Large intestine (tissue), 3 donors: ENCODE measurements around the gene ZFX. TPM values are rescaled to one million over a fixed set of nuclear protein-coding genes. Genes with fewer than 3 reads are reported as not detected.
A peak's percentile ranks its signal among the peaks of the same experiment; 100 is the strongest.
"Not testable (repeated sequence)": the region's sequence is repeated elsewhere in the genome, so short reads cannot be mapped to it uniquely, and the experiment has no call there.

Experiments
- DNase-seq, 2 donors: peaks; one replicate each; pipeline versions ENCODE4 v3.0.0 to v3.0.0-alpha.2; 2013
- H3K27ac ChIP-seq: one replicate; pipeline ENCODE4 v1.5.1; 2013; ENCODE audit warnings: low read length
- H3K27me3 ChIP-seq: 2 replicates; pipeline ENCODE4 v1.6.1; 2013; ENCODE audit warnings: low read length; ENCODE audit not compliant: control insufficient read depth, insufficient read depth
- H3K36me3 ChIP-seq: 2 replicates; pipeline ENCODE4 v1.6.1; 2013; ENCODE audit warnings: low read length; ENCODE audit not compliant: control insufficient read depth, insufficient read depth
- H3K4me1 ChIP-seq: one replicate; pipeline ENCODE4 v1.6.1; 2013; ENCODE audit warnings: low read length; ENCODE audit not compliant: control insufficient read depth, insufficient read depth
- H3K4me3 ChIP-seq: one replicate; pipeline ENCODE4 v1.5.1; 2013; ENCODE audit warnings: low read length
- H3K9me3 ChIP-seq: one replicate; pipeline ENCODE4 v1.6.1; 2013; ENCODE audit warnings: mild to moderate bottlenecking, low read depth, low read length, moderate library complexity; ENCODE audit not compliant: control insufficient read depth
- WGBS: methylation state at CpG from one replicate; pipeline ENCODE4 v1.1.5; 2013; ENCODE audit warnings: low lambda C conversion rate; ENCODE audit not compliant: insufficient coverage; 5-methylcytosine and 5-hydroxymethylcytosine counted together
- polyA plus RNA-seq: library from polyadenylated mRNA; unstranded; fragments of 120-200 nt; gene quantifications from one replicate; pipeline ENCODE4 v1.2.1, GENCODE V29; 2013

Gene ZFX
- polyA plus RNA-seq, 1 donor, result 20.7 TPM

DNA sequence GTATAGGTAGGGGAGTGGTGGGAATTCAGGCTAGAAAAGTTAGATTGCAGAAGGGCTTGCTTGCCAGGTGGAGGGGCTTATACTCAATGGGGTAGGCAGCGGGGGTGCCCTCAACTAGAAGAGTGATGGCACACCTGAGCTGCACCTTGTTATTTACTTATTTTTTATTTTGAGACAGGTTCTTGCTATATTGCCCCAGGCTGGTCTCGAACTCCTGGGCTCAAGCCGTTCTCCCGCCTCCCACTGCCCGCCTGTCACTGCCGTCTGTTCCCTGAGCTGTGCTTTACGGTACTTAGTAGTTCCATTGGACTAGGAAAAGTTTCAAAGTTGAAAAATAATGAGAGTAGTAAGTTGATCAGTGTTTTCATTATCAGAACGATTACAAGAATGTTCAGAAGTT lies 2.0 kb downstream of the ZFX start:
- H3K36me3 ChIP-seq, result no peaks in the 10 kb centered on the region
- peak overlapping the region; percentile 94 for H3K27ac ChIP-seq
- no CpG with 5 or more reads among the region's 8 CpGs for WGBS
- no peak for DNase-seq
- H3K4me3 ChIP-seq, result peak overlapping the region; percentile 85
- peaks cover 6% of the 10 kb centered on the region for H3K4me1 ChIP-seq
- H3K27me3 ChIP-seq, result no peaks in the 10 kb centered on the region
- H3K9me3 ChIP-seq, result no peaks in the 10 kb centered on the region

DNA sequence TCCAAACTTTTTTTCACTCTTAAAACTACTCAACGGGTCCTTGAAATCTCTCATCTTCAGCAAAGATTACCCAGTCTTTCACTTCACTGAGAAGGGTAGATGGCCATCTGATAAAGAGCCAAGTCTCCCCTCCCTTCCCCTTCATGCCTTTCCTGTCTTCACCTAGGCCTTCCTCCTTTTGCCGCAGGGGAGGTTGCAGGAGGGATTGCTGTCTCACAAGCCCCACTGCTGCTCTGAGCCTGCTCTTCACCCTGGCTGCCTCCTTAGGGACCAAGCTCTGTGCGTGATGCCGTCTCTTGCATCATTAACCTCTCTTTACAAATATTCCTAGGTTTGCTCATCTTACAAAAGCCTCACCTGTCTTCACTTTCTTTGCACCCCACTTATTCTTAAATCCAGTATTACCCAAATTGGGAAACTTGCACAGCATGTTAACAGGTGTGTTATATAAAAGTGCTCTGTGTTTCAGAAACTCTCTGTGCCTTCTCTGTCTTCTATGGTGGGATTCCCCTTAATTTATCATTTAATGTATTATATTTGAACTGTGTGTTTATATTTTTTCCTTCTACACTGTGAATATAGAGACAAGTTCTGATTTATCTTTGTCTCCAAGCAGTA lies 3.8 kb downstream of the ZFX start:
- no peak overlapping the region for H3K4me3 ChIP-seq
- H3K27me3 ChIP-seq, result no peaks in the 10 kb centered on the region
- peaks cover 6% of the 10 kb centered on the region for H3K4me1 ChIP-seq
- no peak for DNase-seq
- no peaks in the 10 kb centered on the region for H3K36me3 ChIP-seq
- no CpG with 5 or more reads among the region's 4 CpGs for WGBS
- no peaks in the 10 kb centered on the region for H3K9me3 ChIP-seq
- no peak overlapping the region for H3K27ac ChIP-seq

- no peak for DNase-seq
- Histone ChIP-seq H3K27me3 (no peaks in the 10 kb centered on the region), H3K27ac (no peak overlapping the region), H3K4me3 (no peak overlapping the region), H3K9me3 (no peaks in the 10 kb centered on the region), H3K4me1 (peaks cover 6% of the 10 kb centered on the region), H3K36me3 (no peaks in the 10 kb centered on the region)
- no CpG with 5 or more reads among the region's 2 CpGs for WGBS
Measured at GRCh38 chrX:24153796-24154189, 4.3 kb downstream of the ZFX start.

DNA sequence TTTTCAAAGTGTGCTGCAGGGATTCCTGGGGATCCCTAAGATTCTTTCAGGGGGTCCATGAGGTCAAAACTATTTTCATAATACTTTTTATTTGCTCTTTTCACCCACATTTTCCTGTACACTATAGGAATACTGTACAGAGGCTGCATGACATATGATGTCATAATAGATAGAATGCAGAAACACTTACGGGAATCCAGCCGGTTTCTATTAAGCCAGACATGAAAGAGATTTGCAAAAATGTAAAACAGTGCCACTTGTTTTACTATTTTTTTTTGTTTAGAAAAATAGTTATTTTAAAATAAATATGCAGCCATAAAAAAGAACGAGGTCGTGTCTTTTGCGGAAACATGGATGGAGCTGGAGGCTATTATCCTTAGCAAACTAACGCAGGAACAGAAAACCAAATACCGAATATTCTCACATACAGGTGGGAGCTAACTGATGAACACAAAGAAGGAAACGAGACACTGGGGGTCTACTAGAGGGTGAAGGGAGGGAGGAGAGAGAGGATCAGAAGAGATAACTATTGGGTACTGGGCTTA lies 5.0 kb downstream of the ZFX start:
- Histone ChIP-seq H3K9me3 (no peaks in the 10 kb centered on the region), H3K36me3 (no peaks in the 10 kb centered on the region), H3K27me3 (no peaks in the 10 kb centered on the region), H3K27ac (no peak overlapping the region), H3K4me3 (no peak overlapping the region), H3K4me1 (peaks cover 6% of the 10 kb centered on the region)
- DNase-seq, result no peak
- WGBS, result no CpG with 5 or more reads among the region's 8 CpGs

- not testable (repeated sequence) for H3K4me3 ChIP-seq, H3K9me3 ChIP-seq, H3K36me3 ChIP-seq, DNase-seq, H3K4me1 ChIP-seq, H3K27ac ChIP-seq, H3K27me3 ChIP-seq
- WGBS, result no CpG with 5 or more reads among the region's 7 CpGs
Measured at GRCh38 chrX:24155747-24156146, 6.2 kb downstream of the ZFX start.

- Histone ChIP-seq H3K36me3 (no peaks in the 10 kb centered on the region), H3K4me1 (peaks cover 6% of the 10 kb centered on the region), H3K9me3 (no peaks in the 10 kb centered on the region), H3K27ac (no peak overlapping the region), H3K27me3 (no peaks in the 10 kb centered on the region), H3K4me3 (no peak overlapping the region)
- no CpG with 5 or more reads among the region's 4 CpGs for WGBS
- DNase-seq, result no peak
Measured at GRCh38 chrX:24156177-24156576, 6.6 kb downstream of the ZFX start.

GRCh38 chrX:24158881-24159280 lies 9.4 kb downstream of the ZFX start:
- no peak overlapping the region for H3K4me3 ChIP-seq
- no peaks in the 10 kb centered on the region for H3K9me3 ChIP-seq
- no peaks in the 10 kb centered on the region for H3K36me3 ChIP-seq
- H3K27ac ChIP-seq, result no peak overlapping the region
- no peak for DNase-seq
- H3K27me3 ChIP-seq, result no peaks in the 10 kb centered on the region
- no peaks in the 10 kb centered on the region for H3K4me1 ChIP-seq
- 100% methylated on average over 1 of the region's 4 CpGs for WGBS

- Histone ChIP-seq H3K27me3 (no peaks in the 10 kb centered on the region), H3K9me3 (no peaks in the 10 kb centered on the region), H3K4me1 (peaks cover 6% of the 10 kb centered on the region), H3K4me3 (no peak overlapping the region), H3K27ac (no peak overlapping the region), H3K36me3 (no peaks in the 10 kb centered on the region)
- no CpG with 5 or more reads among the region's 2 CpGs for WGBS
- DNase-seq, result no peak
Measured at GRCh38 chrX:24166078-24166477, 16.5 kb downstream of the ZFX start.

GRCh38 chrX:24167719-24168472 lies 18.4 kb downstream of the ZFX start:
- H3K27me3 ChIP-seq, result no peaks in the 10 kb centered on the region
- H3K4me1 ChIP-seq, result peaks cover 8% of the 10 kb centered on the region
- H3K36me3 ChIP-seq, result peaks cover 2% of the 10 kb centered on the region
- DNase-seq, result no peak
- H3K27ac ChIP-seq, result no peak overlapping the region
- no peaks in the 10 kb centered on the region for H3K9me3 ChIP-seq
- H3K4me3 ChIP-seq, result no peak overlapping the region

- H3K36me3 ChIP-seq, result peaks cover 8% of the 10 kb centered on the region
- DNase-seq, result no peak
- H3K4me1 ChIP-seq, result peaks cover 8% of the 10 kb centered on the region
- no peak overlapping the region for H3K27ac ChIP-seq
- no peaks in the 10 kb centered on the region for H3K27me3 ChIP-seq
- WGBS, result no CpG with 5 or more reads among the region's 5 CpGs
- no peaks in the 10 kb centered on the region for H3K9me3 ChIP-seq
- H3K4me3 ChIP-seq, result no peak overlapping the region
Measured at GRCh38 chrX:24168807-24169206, 19.3 kb downstream of the ZFX start.

DNA sequence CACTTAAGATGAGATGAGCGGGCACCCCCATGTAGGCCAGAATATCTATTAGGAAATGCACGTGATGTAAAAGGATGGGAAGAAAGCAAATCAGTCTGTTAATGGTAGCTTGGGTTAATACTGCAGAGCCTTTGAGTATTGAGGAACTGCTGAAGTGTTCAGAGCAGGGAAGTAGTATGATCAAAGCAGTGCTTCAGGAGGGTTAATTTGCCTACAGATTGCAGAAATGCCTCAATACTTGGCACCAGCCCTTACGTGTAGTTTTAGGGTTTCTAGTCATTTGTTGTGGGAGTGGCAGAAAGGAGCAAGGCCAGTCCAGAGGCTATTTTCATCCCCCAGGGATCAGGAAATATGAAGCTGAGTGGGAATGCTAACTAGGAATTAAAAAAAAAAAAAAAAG lies 19.7 kb downstream of the ZFX start:
- Histone ChIP-seq H3K9me3 (no peaks in the 10 kb centered on the region), H3K27me3 (no peaks in the 10 kb centered on the region), H3K36me3 (peaks cover 8% of the 10 kb centered on the region), H3K4me3 (no peak overlapping the region), H3K4me1 (peaks cover 8% of the 10 kb centered on the region), H3K27ac (no peak overlapping the region)
- no CpG with 5 or more reads among the region's 3 CpGs for WGBS
- DNase-seq, result no peak
